Vagina (tissue), 2 donors: ENCODE measurements around the gene ADGRG3. TPM values are rescaled to one million over a fixed set of nuclear protein-coding genes. Genes with fewer than 3 reads are reported as not detected.

Experiments
- DNase-seq, 2 donors: peaks; one replicate each; pipeline ENCODE4 v3.0.0-alpha.2; 2017; ENCODE audit errors: extremely low spot score in 2 of 2
- H3K27ac ChIP-seq: fragments of 200-600 bp; sonication (generic); one replicate; pipeline ENCODE4 v1.5.1; 2019
- H3K27me3 ChIP-seq: fragments of 200-600 bp; sonication (generic); one replicate; pipeline ENCODE4 v1.5.1; 2019
- H3K36me3 ChIP-seq, 2 donors: fragments of 200-600 bp; sonication (generic); one replicate each; pipeline ENCODE4 v1.5.1; 2017 to 2019
- H3K4me1 ChIP-seq: fragments of 200-600 bp; sonication (generic); one replicate; pipeline ENCODE4 v1.5.1; 2019
- H3K4me3 ChIP-seq, 2 donors: fragments of 200-600 bp; sonication (generic); 1 replicate in 1 of 2; 2 replicates in 1 of 2; pipeline ENCODE4 v1.5.1; 2016 to 2019
- H3K9me3 ChIP-seq: fragments of 200-600 bp; sonication (generic); one replicate; pipeline ENCODE4 v1.5.1; 2019
- CTCF ChIP-seq, 3 experiments: fragments of 450-650 bp in 2 of 3; fragments of 200-600 bp in 1 of 3; sonication (generic) in 1 of 3; IDR thresholded peaks; one replicate each; pipeline ENCODE4 v1.5.1; 2017 to 2019; ENCODE audit warnings: antibody characterized with exemption in 3 of 3, mild to moderate bottlenecking in 2 of 3, moderate library complexity in 2 of 3
- POLR2A ChIP-seq, 2 donors: fragments of 450-650 bp; IDR thresholded peaks; one replicate each; pipeline ENCODE4 v1.6.1; 2017; ENCODE audit warnings: antibody characterized with exemption in 2 of 2, mild to moderate bottlenecking in 2 of 2, moderate library complexity in 2 of 2
- POLR2AphosphoS5 ChIP-seq, 2 donors: sonication (generic); formaldehyde crosslinking; IDR thresholded peaks; one replicate each; pipeline ENCODE4 v1.9.0; 2017; ENCODE audit warnings: antibody characterized with exemption in 2 of 2, mild to moderate bottlenecking in 2 of 2, low read depth in 1 of 2; ENCODE audit not compliant: insufficient read depth in 1 of 2
- intact Hi-C: fragments of 100-400 bp; cut with DNase I; formaldehyde crosslinking; loops from one replicate; pipeline ENCODE4 v1.15.1; 2023
- total RNA-seq: library from RNA; depleted of rRNA; stranded (reverse); fragments of >200 nt; gene quantifications from one replicate; pipeline ENCODE4 v1.2.3, GENCODE V29; 2016

ADGRG3 gene
- total RNA-seq, 1 donor from 2014 or later, result 10.3 TPM

GRCh38 chr16:57632568-57632967, 35.5 kb upstream of the ADGRG3 start:
- H3K27ac ChIP-seq, result no peak overlapping the region
- H3K4me1 ChIP-seq, result peaks cover 58% of the 10 kb centered on the region
- H3K4me3 ChIP-seq, result no peak overlapping the region
- H3K9me3 ChIP-seq, result no peaks in the 10 kb centered on the region
- intact Hi-C loops, result no loop called here
- TF ChIP-seq CTCF (IDR thresholded peaks at IDR 0.05), result no peak
- TF ChIP-seq POLR2A (IDR thresholded peaks at IDR 0.05), result no peak
- no peaks in the 10 kb centered on the region for H3K27me3 ChIP-seq
- DNase-seq, result no peak
- no peaks in the 10 kb centered on the region for H3K36me3 ChIP-seq

- Histone ChIP-seq H3K36me3 (no peaks in the 10 kb centered on the region), H3K27me3 (no peaks in the 10 kb centered on the region), H3K27ac (no peak overlapping the region), H3K4me3 (no peak overlapping the region), H3K4me1 (peaks cover 58% of the 10 kb centered on the region), H3K9me3 (no peaks in the 10 kb centered on the region)
- DNase-seq, result no peak
- TF ChIP-seq POLR2AphosphoS5 (IDR thresholded peaks at IDR 0.05; ENCODE audit: insufficient read depth in 1 of 2, low read depth in 1 of 2), result no peak
- no peak for TF ChIP-seq POLR2A (IDR thresholded peaks at IDR 0.05)
- TF ChIP-seq CTCF (IDR thresholded peaks at IDR 0.05), result no peak
- intact Hi-C loops, result no loop called here
Observed at GRCh38 chr16:57633383-57634064, 34.6 kb upstream of the ADGRG3 start.

GRCh38 chr16:57634171-57634570, 33.9 kb upstream of the ADGRG3 start:
- Histone ChIP-seq H3K36me3 (no peaks in the 10 kb centered on the region), H3K4me1 (peaks cover 60% of the 10 kb centered on the region), H3K4me3 (no peak overlapping the region), H3K27me3 (no peaks in the 10 kb centered on the region), H3K27ac (no peak overlapping the region), H3K9me3 (no peaks in the 10 kb centered on the region)
- no peak for DNase-seq
- intact Hi-C loops, result no loop called here
- TF ChIP-seq POLR2AphosphoS5 (IDR thresholded peaks at IDR 0.05; ENCODE audit: insufficient read depth in 1 of 2, low read depth in 1 of 2) (no peak), POLR2A (IDR thresholded peaks at IDR 0.05) (no peak), CTCF (IDR thresholded peaks at IDR 0.05) (no peak)

GRCh38 chr16:57635266-57636097, 32.6 kb upstream of the ADGRG3 start:
- Histone ChIP-seq H3K27ac (no peak overlapping the region), H3K4me1 (peaks cover 55% of the 10 kb centered on the region)
- intact Hi-C loops, result no loop called here

More at GRCh38 chr16:57635266-57636097, 32.6 kb upstream of the ADGRG3 start:
- Histone ChIP-seq H3K27me3 (no peaks in the 10 kb centered on the region), H3K36me3 (no peaks in the 10 kb centered on the region), H3K4me3 (no peak overlapping the region), H3K9me3 (no peaks in the 10 kb centered on the region)
- no peak for DNase-seq
- TF ChIP-seq CTCF (IDR thresholded peaks at IDR 0.05) (no peak), POLR2A (IDR thresholded peaks at IDR 0.05) (no peak), POLR2AphosphoS5 (IDR thresholded peaks at IDR 0.05; ENCODE audit: insufficient read depth in 1 of 2, low read depth in 1 of 2) (no peak)
